Spinal cord (tissue), 10 donors: ENCODE measurements around the gene COL13A1. TPM values are rescaled to one million over a fixed set of nuclear protein-coding genes. Genes with fewer than 3 reads are reported as not detected.

Experiments
- DNase-seq, 6 donors: peaks; one replicate each; pipeline versions ENCODE4 v3.0.0 to v3.0.0-alpha.2; 2013 to 2015; ENCODE audit warnings: low spot score in 6 of 6, low read depth in 4 of 6
- H3K27ac ChIP-seq: one replicate; pipeline ENCODE4 v1.5.1; 2013; ENCODE audit warnings: low read depth, low read length, control low read depth
- H3K27me3 ChIP-seq: one replicate; pipeline ENCODE4 v1.6.1; 2013; ENCODE audit warnings: low read length; ENCODE audit not compliant: control insufficient read depth, insufficient read depth
- H3K36me3 ChIP-seq: one replicate; pipeline ENCODE4 v1.6.1; 2013; ENCODE audit warnings: low read length; ENCODE audit not compliant: control insufficient read depth, insufficient read depth
- H3K4me1 ChIP-seq: one replicate; pipeline ENCODE4 v1.6.1; 2013; ENCODE audit warnings: low read length; ENCODE audit not compliant: control insufficient read depth, insufficient read depth
- H3K4me3 ChIP-seq: one replicate; pipeline ENCODE4 v1.5.1; 2013; ENCODE audit warnings: low read depth, low read length, control low read depth
- H3K9me3 ChIP-seq: one replicate; pipeline ENCODE4 v1.6.1; 2013; ENCODE audit warnings: low read length; ENCODE audit not compliant: control insufficient read depth, insufficient read depth
- WGBS: methylation state at CpG from one replicate; pipeline ENCODE4 v1.1.5; 2013; ENCODE audit warnings: missing lambda C conversion rate; ENCODE audit not compliant: insufficient coverage; 5-methylcytosine and 5-hydroxymethylcytosine counted together
- polyA plus RNA-seq, 2 donors: library from polyadenylated mRNA; unstranded; fragments of 120-200 nt; gene quantifications; one replicate each; pipeline ENCODE4 v1.2.1, GENCODE V29; 2013; ENCODE audit not compliant: insufficient read length in 2 of 2
- total RNA-seq, 2 donors: library from RNA; depleted of rRNA in 1 of 2; stranded (reverse); fragments of 120-200 nt in 1 of 2; fragments of >200 nt in 1 of 2; gene quantifications; one replicate each; pipeline versions ENCODE4 v1.2.3 to v1.2.4, GENCODE V29; 2013 to 2014
- donor health status: healthy.

Gene COL13A1
- total and polyA plus RNA-seq, 4 donors, result 11.4 to 44.0 (median 22.1) TPM

GRCh38 chr10:69894156-69894555 lies 92.5 kb downstream of the COL13A1 start:
- 100% methylated on average over 1 of the region's 1 CpG for WGBS

GRCh38 chr10:69895759-69896158 lies 94.1 kb downstream of the COL13A1 start:
- Histone ChIP-seq H3K4me3 (no peak overlapping the region), H3K36me3 (no peaks in the 10 kb centered on the region), H3K27me3 (no peaks in the 10 kb centered on the region), H3K4me1 (peaks cover 33% of the 10 kb centered on the region), H3K9me3 (no peaks in the 10 kb centered on the region), H3K27ac (peak overlapping the region; percentile 29)
- 55% methylated on average over 8 of the region's 13 CpGs for WGBS
- DNase-seq, result no peak

More at GRCh38 chr10:69894156-69894555, 92.5 kb downstream of the COL13A1 start:
- no peak overlapping the region for H3K4me3 ChIP-seq
- H3K9me3 ChIP-seq, result no peaks in the 10 kb centered on the region
- no peak overlapping the region for H3K27ac ChIP-seq
- no peaks in the 10 kb centered on the region for H3K27me3 ChIP-seq
- DNase-seq, result no peak
- H3K36me3 ChIP-seq, result no peaks in the 10 kb centered on the region
- H3K4me1 ChIP-seq, result peaks cover 36% of the 10 kb centered on the region

GRCh38 chr10:69896606-69897231 lies 95.0 kb downstream of the COL13A1 start:
- no peak overlapping the region for H3K4me3 ChIP-seq
- 45% methylated on average over 8 of the region's 12 CpGs for WGBS
- H3K36me3 ChIP-seq, result no peaks in the 10 kb centered on the region
- peaks cover 41% of the 10 kb centered on the region for H3K4me1 ChIP-seq
- peak in 1 of 6 donors; percentile 45 for DNase-seq
- H3K27ac ChIP-seq, result peak overlapping the region; percentile 29
- H3K9me3 ChIP-seq, result no peaks in the 10 kb centered on the region
- no peaks in the 10 kb centered on the region for H3K27me3 ChIP-seq

- peak in 1 of 6 donors; percentile 36 for DNase-seq
- H3K36me3 ChIP-seq, result no peaks in the 10 kb centered on the region
- no peaks in the 10 kb centered on the region for H3K9me3 ChIP-seq
- WGBS, result 82% methylated on average over 4 of the region's 9 CpGs
- H3K4me1 ChIP-seq, result peaks cover 47% of the 10 kb centered on the region
- H3K27ac ChIP-seq, result no peak overlapping the region
- no peaks in the 10 kb centered on the region for H3K27me3 ChIP-seq
- no peak overlapping the region for H3K4me3 ChIP-seq
Measured at GRCh38 chr10:69897432-69897831, 95.7 kb downstream of the COL13A1 start.

GRCh38 chr10:69897999-69898398 lies 96.3 kb downstream of the COL13A1 start:
- H3K4me1 ChIP-seq, result peaks cover 51% of the 10 kb centered on the region
- H3K27me3 ChIP-seq, result no peaks in the 10 kb centered on the region
- 77% methylated on average over 10 of the region's 10 CpGs for WGBS
- no peaks in the 10 kb centered on the region for H3K36me3 ChIP-seq
- no peak for DNase-seq
- no peaks in the 10 kb centered on the region for H3K9me3 ChIP-seq
- H3K4me3 ChIP-seq, result no peak overlapping the region
- H3K27ac ChIP-seq, result no peak overlapping the region

GRCh38 chr10:69898524-69898923 lies 96.8 kb downstream of the COL13A1 start:
- WGBS, result 60% methylated on average over 10 of the region's 10 CpGs
- no peaks in the 10 kb centered on the region for H3K9me3 ChIP-seq
- H3K27ac ChIP-seq, result no peak overlapping the region
- H3K4me1 ChIP-seq, result peaks cover 54% of the 10 kb centered on the region
- H3K27me3 ChIP-seq, result no peaks in the 10 kb centered on the region
- DNase-seq, result no peak
- no peaks in the 10 kb centered on the region for H3K36me3 ChIP-seq
- no peak overlapping the region for H3K4me3 ChIP-seq

- H3K27me3 ChIP-seq, result no peaks in the 10 kb centered on the region
- peaks cover 54% of the 10 kb centered on the region for H3K4me1 ChIP-seq
- no peaks in the 10 kb centered on the region for H3K9me3 ChIP-seq
- no CpG with 5 or more reads among the region's 2 CpGs for WGBS
- H3K36me3 ChIP-seq, result no peaks in the 10 kb centered on the region
- DNase-seq, result no peak
- H3K27ac ChIP-seq, result no peak overlapping the region
- no peak overlapping the region for H3K4me3 ChIP-seq
Measured at GRCh38 chr10:69898941-69899340, 97.2 kb downstream of the COL13A1 start.

GRCh38 chr10:69899727-69900595 lies 98.3 kb downstream of the COL13A1 start:
- no peak for DNase-seq
- Histone ChIP-seq H3K4me3 (no peak overlapping the region), H3K4me1 (peaks cover 54% of the 10 kb centered on the region), H3K36me3 (no peaks in the 10 kb centered on the region), H3K27me3 (no peaks in the 10 kb centered on the region), H3K9me3 (no peaks in the 10 kb centered on the region), H3K27ac (no peak overlapping the region)
- 92% methylated on average over 12 of the region's 12 CpGs for WGBS

- 90% methylated on average over 1 of the region's 2 CpGs for WGBS
- Histone ChIP-seq H3K4me3 (no peak overlapping the region), H3K4me1 (peaks cover 43% of the 10 kb centered on the region), H3K27ac (no peak overlapping the region), H3K9me3 (no peaks in the 10 kb centered on the region), H3K27me3 (no peaks in the 10 kb centered on the region), H3K36me3 (no peaks in the 10 kb centered on the region)
- no peak for DNase-seq
Measured at GRCh38 chr10:69901022-69901421, 99.3 kb downstream of the COL13A1 start.
